ENCODE measurements around the gene CRYM.

CRYM gene

GRCh38 chr16:21214086-21214485 lies 64.0 kb downstream of the CRYM start:
- H3K4me1 ChIP-seq (ENCODE audit: insufficient read depth, poor library complexity, severe bottlenecking) = no peaks in the 10 kb centered on the region
- no peaks in the 10 kb centered on the region for H3K36me3 ChIP-seq (ENCODE audit: low read depth)
- no peak overlapping the region for H3K27ac ChIP-seq (ENCODE audit: poor library complexity, severe bottlenecking)
- no peaks in the 10 kb centered on the region for H3K27me3 ChIP-seq (ENCODE audit: insufficient read depth, poor library complexity, severe bottlenecking)
- no peak for TF ChIP-seq CTCF (IDR thresholded peaks at IDR 0.05; ENCODE audit: poor library complexity, severe bottlenecking)
- ATAC-seq (ENCODE audit: low read depth) (no peak), DNase-seq (ENCODE audit: low spot score) (no peak)
- H3K9me3 ChIP-seq (ENCODE audit: severe bottlenecking) = no peaks in the 10 kb centered on the region
- H3K4me3 ChIP-seq (ENCODE audit: severe bottlenecking) = no peak overlapping the region

GRCh38 chr16:21211486-21211885 lies 66.6 kb downstream of the CRYM start, which contains the start of gene ZP2:
ZP2 (minus strand) TSS chr16:21211574; CDS start chr16:21211547, 27 bp downstream.
- TF ChIP-seq CTCF (IDR thresholded peaks at IDR 0.05; ENCODE audit: poor library complexity, severe bottlenecking) = no peak
- Histone ChIP-seq H3K4me3 (ENCODE audit: severe bottlenecking) (no peak within 1 kb of the TSS), H3K9me3 (ENCODE audit: severe bottlenecking) (no peaks in the 10 kb centered on the region), H3K27me3 (ENCODE audit: insufficient read depth, poor library complexity, severe bottlenecking) (no peaks in the 10 kb centered on the region), H3K27ac (ENCODE audit: poor library complexity, severe bottlenecking) (no peak within 1 kb of the TSS), H3K36me3 (ENCODE audit: low read depth) (no peaks in the 10 kb centered on the region), H3K4me1 (ENCODE audit: insufficient read depth, poor library complexity, severe bottlenecking) (no peaks in the 10 kb centered on the region)
- DNase-seq (ENCODE audit: low spot score) (no peak), ATAC-seq (ENCODE audit: low read depth) (no peak)

All from RWPE2 (cell line).